ENCODE results near the gene LARP7.
A peak's percentile ranks its signal among the peaks of the same experiment; 100 is the strongest.
"Not testable (repeated sequence)": the region's sequence is repeated elsewhere in the genome, so short reads cannot be mapped to it uniquely, and the experiment has no call there.

The LARP7 gene

GRCh38 chr4:112677519-112678091, 40.7 kb downstream of the LARP7 start:
- Mint-ChIP-seq H3K27ac (no peak overlapping the region), H3K27me3 (no peaks in the 10 kb centered on the region), H3K9me3 (ENCODE audit: low read depth) (no peaks in the 10 kb centered on the region), H3K4me1 (ENCODE audit: low read depth) (no peaks in the 10 kb centered on the region), H3K4me3 (no peak overlapping the region), H3K36me3 (no peaks in the 10 kb centered on the region)

DNA sequence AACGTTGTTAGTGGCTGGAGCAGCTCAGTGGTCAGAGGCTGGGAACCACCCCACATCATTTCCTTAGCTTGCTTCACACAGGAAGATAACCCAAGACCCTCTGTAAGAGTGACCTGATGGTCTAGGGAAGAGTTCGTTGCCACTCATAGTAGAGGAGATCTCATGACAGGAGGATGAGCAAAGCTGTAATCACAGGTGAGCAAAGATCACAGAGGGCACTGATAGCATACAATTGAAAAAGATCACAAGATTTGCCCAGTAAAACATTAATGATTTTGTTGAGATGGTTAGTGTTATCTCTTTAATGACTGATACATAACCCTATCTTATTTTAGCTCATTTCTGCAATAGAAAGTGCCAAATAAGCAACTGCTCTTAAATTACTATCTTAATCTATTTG, 44.1 kb downstream of the LARP7 start:
- Mint-ChIP-seq H3K9me3 (ENCODE audit: low read depth) (no peaks in the 10 kb centered on the region), H3K27ac (no peak overlapping the region), H3K4me1 (ENCODE audit: low read depth) (no peaks in the 10 kb centered on the region), H3K27me3 (peaks cover 4% of the 10 kb centered on the region), H3K36me3 (no peaks in the 10 kb centered on the region), H3K4me3 (no peak overlapping the region)

GRCh38 chr4:112693507-112693906, 56.6 kb downstream of the LARP7 start:
- Mint-ChIP-seq H3K27ac (no peak overlapping the region), H3K36me3 (no peaks in the 10 kb centered on the region), H3K4me1 (ENCODE audit: low read depth) (no peaks in the 10 kb centered on the region), H3K4me3 (no peak overlapping the region), H3K27me3 (peaks cover 8% of the 10 kb centered on the region), H3K9me3 (ENCODE audit: low read depth) (no peaks in the 10 kb centered on the region)

GRCh38 chr4:112700679-112701078, 63.7 kb downstream of the LARP7 start:
- H3K27me3 Mint-ChIP-seq: peaks cover 26% of the 10 kb centered on the region
- peaks cover 11% of the 10 kb centered on the region for H3K4me1 Mint-ChIP-seq (ENCODE audit: low read depth)
- no peak overlapping the region for H3K27ac Mint-ChIP-seq
- peaks cover 6% of the 10 kb centered on the region for H3K36me3 Mint-ChIP-seq
- H3K9me3 Mint-ChIP-seq (ENCODE audit: low read depth): no peaks in the 10 kb centered on the region
- no peak overlapping the region for H3K4me3 Mint-ChIP-seq

GRCh38 chr4:112702892-112703291, 65.9 kb downstream of the LARP7 start:
- Mint-ChIP-seq H3K9me3 (ENCODE audit: low read depth) (no peaks in the 10 kb centered on the region), H3K27me3 (peaks cover 35% of the 10 kb centered on the region), H3K27ac (no peak overlapping the region), H3K4me1 (ENCODE audit: low read depth) (peaks cover 20% of the 10 kb centered on the region), H3K36me3 (peaks cover 6% of the 10 kb centered on the region), H3K4me3 (no peak overlapping the region)

- Mint-ChIP-seq H3K27ac (no peak overlapping the region), H3K4me3 (peak overlapping the region; percentile 92), H3K36me3 (peaks cover 6% of the 10 kb centered on the region), H3K27me3 (peaks cover 37% of the 10 kb centered on the region), H3K9me3 (ENCODE audit: low read depth) (no peaks in the 10 kb centered on the region), H3K4me1 (ENCODE audit: low read depth) (peaks cover 20% of the 10 kb centered on the region)
Observed at GRCh38 chr4:112704322-112704721, 67.4 kb downstream of the LARP7 start.

- Mint-ChIP-seq H3K4me1 (ENCODE audit: low read depth) (peaks cover 20% of the 10 kb centered on the region), H3K9me3 (ENCODE audit: low read depth) (no peaks in the 10 kb centered on the region), H3K27me3 (peaks cover 40% of the 10 kb centered on the region), H3K27ac (no peak overlapping the region), H3K36me3 (peaks cover 6% of the 10 kb centered on the region), H3K4me3 (peak overlapping the region; percentile 92)
Observed at GRCh38 chr4:112704991-112705845, 68.3 kb downstream of the LARP7 start.

- Mint-ChIP-seq H3K4me3 (peak overlapping the region; percentile 96), H3K27ac (peak overlapping the region; percentile 79), H3K27me3 (peaks cover 41% of the 10 kb centered on the region), H3K4me1 (ENCODE audit: low read depth) (peaks cover 20% of the 10 kb centered on the region)
- not testable (repeated sequence) for H3K9me3 Mint-ChIP-seq (ENCODE audit: low read depth); H3K36me3 Mint-ChIP-seq
Observed at GRCh38 chr4:112705891-112706839, 69.2 kb downstream of the LARP7 start.

DNA sequence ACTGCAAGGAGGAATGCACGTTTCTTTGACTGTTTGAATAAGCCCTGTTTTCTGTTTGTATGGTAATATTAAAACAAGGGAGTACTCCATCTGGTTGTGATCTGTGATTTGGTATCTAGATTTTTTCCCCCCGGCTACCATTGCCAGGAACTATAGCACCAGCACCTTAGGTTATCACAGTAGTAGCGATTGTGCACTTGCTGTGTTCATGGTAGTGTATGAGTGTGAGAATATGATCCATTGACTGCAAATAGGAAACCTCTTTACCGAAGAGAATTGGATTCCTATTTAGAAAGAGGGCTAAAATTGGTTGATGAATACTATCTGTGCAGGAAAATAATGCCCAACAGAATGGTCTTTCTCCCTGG, 69.9 kb downstream of the LARP7 start:
- Mint-ChIP-seq H3K36me3 (peaks cover 6% of the 10 kb centered on the region), H3K27me3 (peaks cover 39% of the 10 kb centered on the region), H3K4me3 (peak overlapping the region; percentile 96), H3K4me1 (ENCODE audit: low read depth) (peaks cover 20% of the 10 kb centered on the region), H3K9me3 (ENCODE audit: low read depth) (no peaks in the 10 kb centered on the region), H3K27ac (no peak overlapping the region)

All from activated naive CD8-positive, alpha-beta T cell (primary cell).